Ecto neural progenitor cell (in vitro differentiated cells): ENCODE measurements around the gene SNORC.

Source experiments
- DNase-seq: peaks from one replicate; pipeline ENCODE4 v3.0.0-alpha.2; 2018; ENCODE audit warnings: low spot score

The SNORC gene

DNA sequence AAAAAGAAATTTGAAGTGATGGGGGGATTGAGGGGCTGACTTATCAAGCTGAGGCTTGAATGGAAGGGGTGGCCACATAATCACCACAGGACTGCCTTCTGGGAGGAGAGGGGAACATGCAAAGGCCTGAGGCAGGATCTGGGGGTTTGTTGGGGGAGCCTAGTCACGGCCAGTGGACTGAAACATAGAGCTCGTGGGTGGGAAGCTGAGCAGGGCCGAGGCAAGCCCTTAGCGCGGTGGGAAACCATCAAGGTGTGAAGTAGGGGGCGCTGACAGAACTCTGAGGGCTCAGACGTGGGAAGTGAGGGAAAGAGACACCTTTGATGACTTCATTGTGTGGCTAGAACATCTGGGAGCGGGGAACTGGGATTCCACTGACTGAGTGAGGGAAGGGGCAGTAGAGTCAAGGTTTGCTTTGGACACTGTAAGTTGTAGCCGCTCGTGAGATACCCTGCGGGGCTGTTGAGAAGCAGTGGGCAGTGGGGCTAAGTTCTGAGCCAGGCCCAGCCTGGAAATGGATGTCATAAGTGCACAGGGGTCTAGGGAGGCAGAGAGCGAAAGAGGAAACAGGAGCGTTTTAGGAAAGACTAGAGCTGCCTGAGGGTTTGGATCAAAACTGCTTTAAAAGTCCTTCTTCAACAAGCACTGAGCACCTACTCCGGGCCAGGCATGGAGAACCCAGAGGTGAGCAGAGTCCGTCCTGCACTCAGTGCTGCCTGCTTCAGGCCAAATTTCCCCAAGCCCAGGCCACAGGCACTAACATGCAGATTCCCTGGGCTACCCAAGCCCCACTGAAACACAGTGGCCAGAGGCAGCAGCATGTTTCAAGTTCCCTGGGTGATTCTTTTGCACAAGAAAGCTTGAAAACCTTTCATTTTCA lies 686 bp upstream of the SNORC start:
- no peak for DNase-seq

GRCh38 chr2:232870766-232871371 lies 805 bp downstream of the SNORC start:
- DNase-seq, result no peak

DNA sequence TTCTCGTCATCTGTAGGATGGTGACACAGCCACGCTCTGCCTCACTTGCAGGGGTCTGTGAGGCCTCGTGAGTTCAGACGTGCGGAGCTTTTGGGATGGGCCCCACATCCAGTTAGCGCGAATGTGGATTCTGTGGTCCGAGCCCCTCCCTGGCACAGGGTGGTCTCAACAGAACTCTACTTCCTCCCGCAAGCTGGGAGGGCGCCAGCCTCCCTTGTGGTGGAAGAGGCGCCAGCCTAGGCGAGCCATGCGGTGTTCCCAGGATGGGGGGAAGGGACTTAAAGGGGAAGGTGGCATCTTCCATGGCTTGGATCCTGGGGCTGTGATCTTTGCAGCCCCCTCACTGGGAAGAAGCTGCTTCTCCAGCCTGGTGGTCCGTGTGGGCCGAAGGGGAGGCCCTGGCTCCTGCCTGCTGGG lies 1.4 kb downstream of the SNORC start:
- no peak for DNase-seq

GRCh38 chr2:232871835-232872736 lies 2.0 kb downstream of the SNORC start:
- no peak for DNase-seq

- DNase-seq, result no peak
Measured at GRCh38 chr2:232872826-232873225, 2.8 kb downstream of the SNORC start.

- peak; percentile 46 for DNase-seq
Measured at GRCh38 chr2:232873292-232873908, 3.3 kb downstream of the SNORC start.

DNA sequence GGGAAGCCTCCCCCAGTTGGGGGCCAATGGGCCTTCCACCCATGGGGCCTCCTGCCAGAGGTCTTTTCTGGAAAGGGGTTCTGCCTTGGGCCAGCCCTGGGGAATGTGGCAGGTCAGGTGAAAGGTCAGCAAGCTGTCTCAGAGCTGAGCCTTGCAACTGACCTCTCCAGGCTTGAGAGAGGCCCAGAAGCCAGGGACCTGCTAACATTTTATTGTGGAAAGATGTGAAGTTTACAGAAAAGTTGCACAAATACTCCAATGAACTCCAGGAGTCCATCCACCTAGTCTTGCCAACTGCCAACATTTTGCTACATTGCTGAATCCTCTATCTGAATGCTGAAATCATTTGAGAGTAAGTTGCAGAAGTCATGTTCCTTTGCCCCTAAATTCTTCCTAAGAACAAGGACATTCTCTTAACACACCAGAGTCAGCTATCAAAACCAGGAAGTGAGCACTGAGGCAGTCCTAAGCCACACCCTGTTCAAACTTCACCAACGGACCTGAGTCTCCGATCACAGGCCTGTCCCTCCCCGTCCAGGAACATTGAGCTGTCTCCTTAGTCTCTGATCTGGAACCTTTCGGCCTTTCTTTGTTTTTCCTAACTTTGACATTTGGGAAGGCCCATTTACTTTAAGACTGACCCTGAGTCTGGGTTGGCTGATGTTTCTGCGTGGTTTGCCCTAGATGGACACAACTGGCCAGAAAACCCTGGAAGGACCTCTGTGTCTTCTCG lies 4.0 kb downstream of the SNORC start:
- no peak for DNase-seq

DNA sequence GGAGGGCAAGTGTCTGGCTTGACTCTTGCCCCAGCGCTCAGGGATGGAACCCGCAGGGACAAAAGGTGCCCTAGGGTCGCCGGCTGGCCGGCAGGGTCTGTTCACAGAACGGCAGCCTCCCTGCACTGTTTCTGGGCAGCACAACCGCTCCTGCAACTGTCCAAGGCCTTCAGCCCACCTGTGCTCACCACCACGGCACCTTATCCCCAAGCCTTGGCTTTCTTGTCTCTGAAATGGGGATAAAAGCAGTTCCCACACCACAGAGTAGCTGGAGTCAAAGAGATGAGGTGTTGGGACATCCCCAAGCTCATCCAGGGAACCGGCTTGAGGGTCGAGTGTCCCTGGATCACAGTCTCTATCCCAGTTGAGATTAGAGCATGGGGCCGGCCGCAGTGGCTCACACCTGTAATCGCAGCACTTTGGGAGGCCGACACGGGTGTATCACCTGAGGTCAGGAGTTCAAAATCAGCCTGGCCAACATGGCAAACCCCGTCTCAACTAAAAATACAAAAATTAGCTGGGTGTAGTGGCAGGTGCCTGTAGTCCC lies 4.7 kb downstream of the SNORC start:
- no peak for DNase-seq

- DNase-seq, result no peak
Measured at GRCh38 chr2:232875256-232876121, 5.4 kb downstream of the SNORC start.

GRCh38 chr2:232876161-232876977 lies 6.3 kb downstream of the SNORC start:
- DNase-seq, result no peak

DNA sequence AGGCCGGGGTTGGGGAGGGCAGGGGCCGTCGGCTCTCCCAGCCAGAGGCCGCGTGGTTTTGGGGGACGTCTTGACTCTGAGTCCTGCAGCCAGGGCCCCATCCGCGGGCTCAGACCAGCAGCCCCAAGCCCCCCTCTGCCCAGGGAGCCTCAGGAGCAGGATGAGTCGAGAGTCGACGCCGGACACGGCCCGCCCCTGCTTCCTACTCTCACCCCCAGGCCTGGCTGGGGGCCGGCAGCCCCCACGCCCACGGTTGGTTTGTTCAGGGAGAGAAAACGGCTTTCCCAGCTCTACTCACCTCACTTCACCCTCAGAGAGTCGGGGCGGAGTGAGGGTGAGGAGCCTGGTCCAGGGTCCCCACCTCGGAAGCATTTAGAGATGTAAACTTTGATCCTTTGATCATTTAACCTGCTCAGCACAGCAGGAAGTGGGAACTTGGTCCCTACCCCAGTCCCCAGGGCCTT lies 6.9 kb downstream of the SNORC start:
- DNase-seq, result no peak

DNA sequence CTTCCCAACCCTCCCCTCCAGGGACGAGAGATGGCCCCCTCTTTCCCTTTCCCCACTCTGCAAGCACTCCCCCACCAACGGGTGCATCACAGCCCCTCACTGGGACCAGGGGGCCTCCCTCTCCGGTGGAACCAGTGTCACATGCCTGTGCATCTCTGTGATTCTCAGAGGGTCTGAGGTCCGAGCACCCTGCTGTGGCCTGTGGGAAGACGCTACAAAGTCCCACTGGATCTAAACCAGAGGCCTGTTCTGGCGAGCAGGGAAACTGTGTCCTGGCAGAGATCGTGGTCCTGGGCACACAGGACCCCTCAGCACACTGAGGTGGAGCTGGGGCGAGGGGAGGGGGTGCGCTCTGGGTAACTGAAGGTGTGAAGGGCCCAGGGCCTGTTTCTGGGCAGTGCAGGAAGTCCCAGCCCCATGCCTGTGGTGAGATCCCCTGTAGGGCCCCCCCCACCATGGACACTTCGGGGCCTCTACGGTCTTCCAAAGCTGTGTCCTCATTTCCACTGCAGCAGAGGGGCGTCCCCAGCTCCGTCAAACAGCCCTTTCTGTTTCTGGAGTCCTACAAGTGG lies 8.0 kb downstream of the SNORC start:
- no peak for DNase-seq

DNA sequence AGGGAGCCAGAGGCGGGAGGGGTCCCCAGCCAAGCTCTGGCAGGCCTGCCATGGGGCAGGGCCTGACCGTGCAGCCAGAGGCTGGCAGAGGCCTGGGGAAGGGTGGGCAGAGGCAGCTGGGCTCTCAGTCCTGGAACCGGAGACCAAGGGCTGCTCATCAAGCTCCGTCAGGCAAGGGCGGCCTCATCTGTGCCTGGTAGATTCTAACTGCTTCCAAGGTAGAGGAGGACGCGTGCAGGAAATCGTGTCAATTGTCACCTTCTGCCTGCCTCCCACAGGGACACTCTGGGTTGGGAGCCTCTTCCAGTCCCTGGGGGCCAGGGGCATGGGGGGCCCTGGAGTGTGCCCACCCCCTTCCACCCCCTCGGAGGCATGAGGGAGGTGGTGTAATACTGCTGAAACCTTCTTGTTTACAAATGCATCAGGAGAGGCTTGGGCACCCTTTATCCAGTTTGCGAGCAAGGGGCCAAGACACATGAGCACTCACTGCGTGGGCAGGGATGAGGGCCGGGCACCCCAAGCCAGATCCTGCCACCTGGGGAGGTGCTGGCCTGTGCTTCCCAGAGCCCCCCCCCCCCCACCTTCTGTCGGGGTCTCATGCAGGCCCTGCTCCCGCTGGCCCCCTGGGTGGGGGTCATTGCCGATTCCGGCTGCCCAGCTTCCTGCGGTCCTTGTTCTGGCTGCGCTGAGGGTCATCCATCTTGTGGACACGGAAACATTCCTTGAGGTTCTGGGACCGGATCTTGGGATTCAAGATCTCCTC lies 9.0 kb downstream of the SNORC start:
- DNase-seq, result no peak

DNA sequence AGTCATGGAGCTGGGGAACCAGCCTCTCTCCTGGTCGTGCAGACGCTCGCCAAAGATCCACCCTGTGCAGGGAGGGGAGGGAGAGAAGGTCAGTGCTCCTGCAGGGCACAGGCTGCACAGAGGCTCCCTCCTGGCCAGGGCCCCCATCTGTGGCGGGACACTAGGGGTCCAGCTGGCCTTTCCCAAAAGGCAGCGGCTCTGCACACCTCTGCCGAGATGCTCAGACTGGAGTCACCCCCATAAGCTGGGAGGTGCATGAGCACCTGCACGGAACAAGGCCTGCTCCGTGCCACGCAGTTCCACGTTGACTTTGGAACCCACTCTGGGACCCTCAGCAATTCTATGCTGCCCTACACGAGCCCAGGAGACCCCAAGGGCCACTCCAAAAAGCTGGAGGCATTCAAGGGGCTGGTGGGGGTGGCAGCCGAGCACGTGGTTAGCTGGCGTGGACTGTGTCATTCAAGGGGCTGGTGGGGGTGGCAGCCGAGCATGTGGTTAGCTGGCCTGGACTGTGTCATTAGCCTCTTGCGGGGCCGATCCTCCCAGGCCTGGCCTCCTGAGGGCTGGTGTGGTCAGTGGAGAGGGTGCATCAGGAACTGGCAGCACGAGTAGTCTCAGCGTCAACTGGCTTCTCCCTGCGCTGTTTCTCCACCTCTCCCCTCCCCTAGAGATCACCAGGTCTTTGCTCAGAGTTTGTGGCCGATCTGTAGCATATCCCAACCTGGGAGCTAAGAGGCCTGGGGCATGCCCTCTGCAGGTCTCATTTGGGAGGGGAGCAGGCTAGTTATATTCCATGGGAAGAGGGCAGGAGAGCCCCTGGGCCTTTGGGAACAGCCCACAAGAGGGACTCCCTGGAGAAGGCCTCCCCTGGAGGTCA lies 9.8 kb downstream of the SNORC start:
- DNase-seq, result no peak

DNA sequence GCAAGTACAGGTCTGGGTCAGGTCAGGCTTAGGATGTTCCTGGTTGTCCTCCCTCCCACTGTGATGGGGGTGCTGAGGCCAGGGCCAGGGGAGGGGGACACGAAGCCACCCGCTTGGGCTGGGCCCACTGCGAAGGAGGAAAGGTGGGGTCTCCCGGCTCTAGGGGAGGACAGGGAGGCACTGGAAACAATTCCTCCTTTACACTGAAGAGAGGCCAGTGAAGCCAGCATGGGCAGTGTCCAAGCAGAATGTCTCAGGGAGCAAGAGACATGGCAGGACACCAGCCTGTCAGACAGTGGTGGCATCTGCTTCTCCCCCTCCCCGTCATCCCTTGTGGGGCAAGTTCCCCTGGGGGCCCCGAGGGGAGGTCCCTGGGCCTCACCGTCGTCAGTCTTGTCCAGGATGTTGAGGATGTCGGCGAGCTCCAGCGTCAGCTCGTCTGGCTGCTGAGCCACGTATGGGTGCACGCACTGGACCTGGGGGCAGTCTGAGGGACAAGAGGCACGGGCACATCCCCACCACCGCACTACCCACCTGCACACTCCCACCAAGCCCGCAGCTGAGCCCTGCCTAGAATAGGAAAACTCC lies 10.8 kb downstream of the SNORC start:
- DNase-seq, result no peak

DNA sequence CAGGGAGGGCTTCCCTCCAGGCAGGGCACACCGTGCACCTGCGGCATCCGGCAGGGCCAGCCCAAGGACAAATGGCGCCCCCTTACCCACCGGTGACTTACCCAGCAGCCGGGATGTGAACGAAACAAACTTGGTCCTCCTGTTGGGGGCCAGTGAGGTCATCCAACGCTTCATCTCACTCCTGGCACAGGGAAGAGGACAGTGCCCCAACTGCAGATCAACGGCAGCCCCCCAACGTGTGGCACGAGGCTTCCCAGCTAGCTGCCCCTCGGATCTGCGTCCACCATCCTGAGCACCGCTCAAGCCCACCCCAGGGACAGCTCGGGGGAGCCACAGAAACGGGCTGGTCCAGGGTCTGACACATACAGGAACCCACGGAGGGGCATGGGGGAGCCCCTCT lies 12.0 kb downstream of the SNORC start:
- no peak for DNase-seq
